ENCODE data around the gene POGZ. TPM values are rescaled to one million over a fixed set of nuclear protein-coding genes. Genes with fewer than 3 reads are reported as not detected.

Gene POGZ
- 29.5 and 37.3 TPM in 2 replicates for total RNA-seq

GRCh38 chr1:151459331-151460046, at the start of gene POGZ:
Gene POGZ, minus strand, starts transcription at chr1:151459494. Its CDS starts 17,290 bp downstream, at chr1:151442204.
- peak; percentile 77 for DNase-seq (ENCODE audit: extremely low read depth, low read depth, low spot score)

GRCh38 chr1:151508833-151509232, 49.5 kb upstream of the POGZ start:
- no peak for DNase-seq (ENCODE audit: extremely low read depth, low read depth, low spot score)

GRCh38 chr1:151504759-151505158, 45.5 kb upstream of the POGZ start:
- no peak for DNase-seq (ENCODE audit: extremely low read depth, low read depth, low spot score)

GRCh38 chr1:151504252-151504651, 45.0 kb upstream of the POGZ start:
- no peak for DNase-seq (ENCODE audit: extremely low read depth, low read depth, low spot score)

- no peak for DNase-seq (ENCODE audit: extremely low read depth, low read depth, low spot score)
Observed at GRCh38 chr1:151502859-151503780, 43.8 kb upstream of the POGZ start.

- DNase-seq (ENCODE audit: extremely low read depth, low read depth, low spot score), result no peak
Observed at GRCh38 chr1:151502035-151502700, 42.9 kb upstream of the POGZ start.

- DNase-seq (ENCODE audit: extremely low read depth, low read depth, low spot score), result no peak
Observed at GRCh38 chr1:151501474-151501873, 42.2 kb upstream of the POGZ start.

- no peak for DNase-seq (ENCODE audit: extremely low read depth, low read depth, low spot score)
Observed at GRCh38 chr1:151499930-151500329, 40.6 kb upstream of the POGZ start.

GRCh38 chr1:151499365-151499764, 40.1 kb upstream of the POGZ start:
- DNase-seq (ENCODE audit: extremely low read depth, low read depth, low spot score), result no peak

- no peak for DNase-seq (ENCODE audit: extremely low read depth, low read depth, low spot score)
Observed at GRCh38 chr1:151495316-151495715, 36.0 kb upstream of the POGZ start.

GRCh38 chr1:151494741-151495281, 35.5 kb upstream of the POGZ start:
- DNase-seq (ENCODE audit: extremely low read depth, low read depth, low spot score), result peak; percentile 39

GRCh38 chr1:151493042-151493441, 33.7 kb upstream of the POGZ start:
- DNase-seq (ENCODE audit: extremely low read depth, low read depth, low spot score), result no peak

- no peak for DNase-seq (ENCODE audit: extremely low read depth, low read depth, low spot score)
Observed at GRCh38 chr1:151492120-151492519, 32.8 kb upstream of the POGZ start.

- no peak for DNase-seq (ENCODE audit: extremely low read depth, low read depth, low spot score)
Observed at GRCh38 chr1:151491641-151492040, 32.3 kb upstream of the POGZ start.

- DNase-seq (ENCODE audit: extremely low read depth, low read depth, low spot score), result no peak
Observed at GRCh38 chr1:151486557-151486956, 27.3 kb upstream of the POGZ start.

- DNase-seq (ENCODE audit: extremely low read depth, low read depth, low spot score), result no peak
Observed at GRCh38 chr1:151485685-151486255, 26.5 kb upstream of the POGZ start.

- DNase-seq (ENCODE audit: extremely low read depth, low read depth, low spot score), result no peak
Observed at GRCh38 chr1:151482017-151482416, 22.7 kb upstream of the POGZ start.

- no peak for DNase-seq (ENCODE audit: extremely low read depth, low read depth, low spot score)
Observed at GRCh38 chr1:151479462-151479861, 20.2 kb upstream of the POGZ start.

- DNase-seq (ENCODE audit: extremely low read depth, low read depth, low spot score), result no peak
Observed at GRCh38 chr1:151478923-151479322, 19.6 kb upstream of the POGZ start.

GRCh38 chr1:151478140-151478812, 19.0 kb upstream of the POGZ start:
- DNase-seq (ENCODE audit: extremely low read depth, low read depth, low spot score), result no peak

All from glomerular endothelial cell (primary cell).